GM19372 (cell line): ENCODE data around the gene ZNF343.
"Not testable (repeated sequence)": the region's sequence is repeated elsewhere in the genome, so short reads cannot be mapped to it uniquely, and the experiment has no call there.

Experiments
- ATAC-seq: cut with Tn5 transposase; IDR thresholded peaks from one replicate; pipeline ENCODE4 v1.9.1; 2021; ENCODE audit warnings: mild to moderate bottlenecking, low read depth, moderate library complexity; ENCODE audit not compliant: unreplicated experiment

Gene ZNF343

GRCh38 chr20:2521369-2522305 is 12.9 kb upstream of the ZNF343 start:
- ATAC-seq, result no peak

DNA sequence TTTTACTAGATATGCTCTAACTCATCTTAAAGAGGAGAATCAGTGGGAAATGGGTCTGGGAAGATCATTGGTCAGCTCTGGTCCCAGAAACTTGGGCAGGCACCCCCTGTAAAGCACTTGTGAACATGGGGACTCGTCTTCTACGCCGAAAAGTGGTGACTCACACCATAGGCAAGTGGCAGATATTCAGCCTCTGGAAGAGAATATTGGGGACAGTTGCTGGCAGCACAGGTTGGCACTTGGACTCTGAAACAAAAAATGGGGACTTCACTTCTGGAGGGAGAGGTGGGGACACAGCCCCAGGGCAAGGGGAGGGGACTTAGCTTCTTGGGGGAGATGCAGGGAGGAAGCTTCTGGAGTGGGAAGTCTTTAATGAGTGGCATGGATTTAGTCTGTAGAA is 11.9 kb upstream of the ZNF343 start:
- ATAC-seq, result no peak

DNA sequence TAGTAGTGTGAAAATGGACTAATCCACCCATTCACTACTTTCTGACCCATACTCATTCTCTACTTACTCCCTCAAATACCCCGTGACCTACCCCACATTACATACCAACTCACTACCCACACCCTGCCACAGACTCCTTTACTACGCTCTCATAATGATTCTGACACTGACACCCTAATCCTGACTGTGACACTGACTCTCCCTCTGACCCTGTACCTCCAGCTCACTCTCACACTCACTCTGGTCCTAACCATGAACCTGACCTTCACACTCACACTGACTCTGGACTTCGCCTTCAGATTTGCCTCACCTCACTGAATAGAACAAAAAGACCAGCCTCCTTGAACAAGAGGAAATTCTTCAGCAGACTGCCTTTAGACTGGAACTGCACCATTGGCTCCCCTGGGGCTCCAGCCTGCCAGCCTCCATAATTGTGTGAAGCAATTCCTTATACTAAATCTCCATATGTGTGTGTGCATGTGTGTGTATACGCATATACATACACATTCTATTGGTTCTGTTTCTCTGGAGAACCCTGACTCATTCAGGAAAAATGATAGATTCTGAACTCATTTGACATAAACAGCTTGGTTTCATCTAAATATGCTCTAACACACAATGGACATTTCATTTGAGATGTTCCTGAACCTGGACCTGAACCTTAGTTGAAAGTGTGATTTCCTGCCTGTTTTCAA is 10.5 kb upstream of the ZNF343 start:
- ATAC-seq, result no peak

GRCh38 chr20:2518558-2518957 is 9.8 kb upstream of the ZNF343 start:
- ATAC-seq, result no peak

DNA sequence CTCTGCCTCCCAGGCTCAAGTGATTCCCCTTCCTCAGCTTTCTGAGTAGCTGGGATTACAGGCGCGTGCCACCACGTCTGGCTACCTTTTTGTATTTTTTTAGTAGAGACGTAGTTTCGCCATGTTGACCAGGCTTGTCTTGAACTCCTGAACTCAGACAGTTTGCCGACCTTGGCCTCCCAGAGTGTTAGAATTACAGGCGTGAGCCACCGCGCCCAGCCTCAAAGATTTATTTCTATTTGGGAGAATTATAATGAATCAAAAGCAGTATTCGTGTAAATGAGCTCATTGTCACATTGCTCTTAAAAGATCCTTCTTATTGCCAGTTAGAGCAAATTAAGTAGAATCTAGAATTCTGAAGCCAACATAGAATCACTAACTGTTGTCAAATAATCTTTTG is 9.4 kb upstream of the ZNF343 start:
- no peak for ATAC-seq

GRCh38 chr20:2516399-2516798 is 7.7 kb upstream of the ZNF343 start:
- ATAC-seq, result no peak

- no peak for ATAC-seq
Measured at GRCh38 chr20:2515203-2515602, 6.5 kb upstream of the ZNF343 start.

DNA sequence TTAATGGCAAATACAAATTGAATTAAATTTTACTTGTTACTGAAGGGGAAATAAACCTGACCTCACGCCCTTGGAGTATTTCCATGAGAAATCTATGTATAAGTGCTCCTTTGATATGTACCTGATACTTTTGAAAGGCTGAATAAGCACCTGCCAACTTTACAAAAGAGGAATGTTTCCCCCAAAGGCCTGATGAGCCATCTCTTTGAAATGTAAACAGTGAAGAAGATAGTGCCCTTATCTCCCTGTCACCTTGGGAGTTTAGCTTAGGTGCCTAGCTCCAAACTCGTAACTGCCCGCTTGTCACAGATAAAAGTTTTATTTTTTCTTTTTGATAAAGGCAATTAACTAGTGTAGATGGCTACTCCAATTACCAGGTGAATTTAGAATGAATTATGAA is 1.1 kb upstream of the ZNF343 start:
- ATAC-seq, result no peak

DNA sequence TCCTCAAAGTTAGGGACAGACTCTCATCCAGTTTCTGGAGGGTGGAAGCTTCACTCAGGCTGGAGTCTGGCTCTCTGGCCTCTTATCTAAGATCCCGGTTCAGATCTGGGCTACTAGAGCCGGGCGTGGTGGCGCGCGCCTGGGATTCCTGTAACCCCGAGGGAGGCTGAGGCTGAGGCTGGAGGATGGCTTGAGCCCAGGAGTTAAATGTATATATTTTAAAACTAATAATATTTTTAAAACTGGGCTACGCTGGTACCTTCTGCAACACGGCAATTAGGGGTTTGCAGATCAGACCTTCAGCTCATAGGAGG is 710 bp upstream of the ZNF343 start:
- ATAC-seq, result no peak

DNA sequence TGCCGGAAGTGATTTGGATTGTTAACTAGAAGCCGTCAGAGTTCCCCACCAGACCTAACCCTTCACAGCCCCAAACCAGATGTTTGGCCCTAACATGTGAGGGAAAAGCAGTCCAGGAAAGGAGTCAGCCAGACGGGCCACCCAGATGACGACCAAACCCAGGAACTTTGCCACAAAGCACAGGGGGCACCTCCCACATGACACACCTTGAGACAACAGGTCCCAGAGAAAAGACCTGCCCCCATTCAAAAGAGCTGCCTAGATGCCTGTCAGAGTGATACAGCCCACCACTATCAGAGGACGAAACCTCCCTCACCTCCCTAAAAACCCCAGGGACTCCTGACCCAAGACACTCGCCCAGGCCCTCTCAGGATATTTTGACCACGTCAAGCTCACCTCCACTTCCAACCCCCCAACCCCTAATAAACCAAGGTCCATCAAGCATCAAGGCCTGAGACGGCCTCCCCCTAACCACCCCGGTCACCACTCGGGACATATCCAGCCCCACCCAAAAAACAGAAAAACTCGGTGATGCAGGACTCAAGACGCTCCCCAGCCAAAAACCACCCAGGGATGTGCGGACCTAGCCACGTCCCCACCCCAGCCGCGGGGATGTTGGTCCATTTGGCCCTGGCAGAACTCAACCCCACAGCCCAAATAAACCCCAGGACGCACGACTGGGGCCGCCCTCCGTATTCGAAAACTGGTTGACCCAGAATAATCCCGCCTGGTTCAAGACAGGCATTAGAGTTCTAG is 662 bp downstream of the ZNF343 start:
- ATAC-seq, result no peak

GRCh38 chr20:2507464-2507863 is 1.3 kb downstream of the ZNF343 start:
- no peak for ATAC-seq

- ATAC-seq, result not testable (repeated sequence)
Measured at GRCh38 chr20:2506426-2506825, 2.3 kb downstream of the ZNF343 start.

GRCh38 chr20:2504803-2505202 is 3.9 kb downstream of the ZNF343 start:
- ATAC-seq, result not testable (repeated sequence)

DNA sequence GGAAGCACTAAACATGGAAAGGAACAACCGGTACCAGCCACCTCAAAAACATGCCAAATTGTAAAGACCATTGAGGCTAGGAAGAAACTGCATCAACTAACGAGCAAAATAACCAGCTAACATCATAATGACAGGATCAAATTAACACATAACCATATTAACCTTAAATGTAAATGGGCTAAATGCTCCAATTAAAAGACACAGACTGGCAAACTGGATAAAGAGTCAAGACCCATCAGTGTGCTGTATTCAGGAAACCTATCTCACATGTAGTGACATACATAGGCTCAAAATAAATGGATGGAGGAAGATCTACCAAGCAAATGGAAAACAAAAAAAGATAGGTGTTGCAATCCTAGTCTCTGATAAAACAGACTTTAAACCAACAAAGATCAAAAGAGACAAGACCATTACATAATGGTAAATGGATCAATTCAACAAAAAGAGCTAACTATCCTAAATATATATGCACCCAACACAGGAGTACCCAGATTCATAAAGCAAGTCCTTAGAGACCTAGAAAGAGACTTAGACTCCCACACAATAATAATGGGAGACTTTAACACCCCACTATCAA is 5.8 kb downstream of the ZNF343 start:
- not testable (repeated sequence) for ATAC-seq

DNA sequence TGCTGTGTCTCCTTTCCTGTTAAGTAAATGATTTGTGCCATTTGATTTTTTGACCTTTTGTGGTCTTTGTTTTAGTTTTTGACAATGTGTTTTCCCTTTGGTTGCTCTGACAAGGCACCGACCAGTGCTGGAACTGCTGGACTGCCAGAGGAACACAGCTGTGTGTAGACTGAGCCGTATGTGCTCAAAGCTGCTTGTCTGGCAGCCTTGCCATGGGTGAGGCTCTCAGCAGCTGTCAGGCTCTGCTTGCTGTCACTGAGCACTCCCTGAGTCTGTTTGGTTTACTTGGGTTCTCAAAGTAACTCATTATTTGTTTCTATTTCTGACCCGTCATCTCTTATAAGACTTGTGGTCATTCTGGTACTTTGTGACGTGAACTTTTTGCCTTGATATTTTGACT is 23.1 kb downstream of the ZNF343 start:
- ATAC-seq, result no peak

GRCh38 chr20:2485080-2485479 is 23.6 kb downstream of the ZNF343 start:
- ATAC-seq, result no peak

GRCh38 chr20:2483504-2483903 is 25.2 kb downstream of the ZNF343 start:
- no peak for ATAC-seq

DNA sequence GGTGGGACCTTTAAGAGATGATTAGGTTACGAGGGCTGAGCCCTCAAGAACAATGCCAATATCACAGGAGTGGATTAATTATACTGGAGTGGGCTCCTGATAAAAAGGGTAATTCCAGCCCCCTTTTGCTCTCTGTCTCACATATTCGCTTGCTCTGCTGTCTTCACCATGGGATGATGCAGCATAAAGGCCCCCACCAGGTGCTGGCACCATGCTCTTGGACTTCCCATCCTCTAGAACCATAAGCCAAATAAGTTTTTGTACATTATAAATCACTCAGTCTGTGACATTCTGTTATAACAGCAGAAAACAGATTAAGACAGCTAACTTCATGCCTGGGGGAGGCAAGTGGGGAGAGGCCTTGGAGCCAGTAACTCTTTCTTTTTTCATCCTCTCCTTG is 28.3 kb downstream of the ZNF343 start:
- no peak for ATAC-seq

DNA sequence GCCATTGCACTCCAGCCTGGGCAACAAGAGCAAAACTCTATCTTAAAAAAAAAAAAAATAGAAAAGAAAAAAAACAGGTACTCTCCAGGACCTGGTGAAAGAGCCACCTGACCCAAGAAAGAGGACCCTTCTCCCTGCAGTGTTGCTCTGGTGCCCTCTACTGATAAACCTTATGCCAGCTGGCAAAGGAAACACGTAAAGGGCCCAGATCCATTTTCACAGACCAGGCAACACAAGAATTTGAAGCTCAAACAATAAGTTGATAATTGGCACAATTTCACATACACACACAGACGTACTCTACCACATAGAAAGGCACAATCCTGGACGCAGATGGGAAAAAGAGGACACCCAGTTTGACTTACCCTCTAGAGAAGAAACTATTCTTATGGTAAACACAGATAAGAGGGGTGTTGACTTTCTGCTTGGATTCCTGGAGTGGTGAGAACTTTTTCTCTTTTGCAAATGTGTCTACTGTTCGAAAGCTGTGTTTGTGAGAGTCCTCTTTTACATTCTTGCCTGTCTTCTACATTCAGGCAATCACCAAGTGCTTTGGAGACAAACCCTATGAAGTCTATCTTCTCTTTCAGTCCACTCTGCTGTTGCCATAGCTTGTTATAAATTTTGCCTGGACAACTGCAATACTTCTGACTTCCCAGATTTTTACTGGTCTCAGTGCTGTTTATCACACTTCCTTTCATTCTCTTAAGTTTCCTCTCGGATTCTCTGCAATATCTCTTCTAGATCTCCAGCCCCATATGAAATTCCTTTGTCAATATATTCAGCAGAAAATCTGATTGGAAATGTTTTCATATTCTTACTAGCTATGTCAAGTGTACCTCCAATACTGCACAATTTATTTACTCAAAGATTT is 31.7 kb downstream of the ZNF343 start:
- no peak for ATAC-seq
